Activated T-cell treated with anti-CD3 and anti-CD28 coated beads, Interleukin-2, amount 50 U/mL, for 72 hours (primary cell): ENCODE results near the gene SLC12A6. TPM values are rescaled to one million over a fixed set of nuclear protein-coding genes. Genes with fewer than 3 reads are reported as not detected.

Experiments used
- ATAC-seq, 2 donors: fragments of 150-1000 bp; cut with Tn5 transposase; replicated peaks in 1 of 2; 2 replicates each; pipeline ENCODE4 v1.10.0; 2021; ENCODE audit warnings: moderate library complexity in 2 of 2, mild to moderate bottlenecking in 1 of 2
- DNase-seq, 2 donors: peaks; one replicate each; pipeline ENCODE4 v3.0.0; 2021 to 2022; ENCODE audit warnings: mixed read lengths in 1 of 2
- H3K27ac Mint-ChIP-seq: one replicate; pipeline ENCODE4 v1.8.0; 2022; ENCODE audit warnings: mild to moderate bottlenecking, moderate library complexity, mixed read lengths
- H3K27me3 Mint-ChIP-seq: one replicate; pipeline ENCODE4 v1.8.0; 2022; ENCODE audit warnings: low read depth, mixed read lengths
- H3K36me3 Mint-ChIP-seq, 2 donors: one replicate each; pipeline ENCODE4 v1.8.0; 2022; ENCODE audit warnings: mixed read lengths in 2 of 2, mild to moderate bottlenecking in 1 of 2; ENCODE audit not compliant: insufficient read depth in 2 of 2
- H3K4me1 Mint-ChIP-seq: one replicate; pipeline ENCODE4 v1.8.0; 2022; ENCODE audit warnings: low read depth, mixed read lengths
- H3K4me3 Mint-ChIP-seq, 2 donors: one replicate each; pipeline ENCODE4 v1.8.0; 2022; ENCODE audit warnings: mild to moderate bottlenecking in 2 of 2, mixed read lengths in 2 of 2, moderate library complexity in 2 of 2
- H3K9me3 Mint-ChIP-seq, 2 donors: one replicate each; pipeline ENCODE4 v1.8.0; 2022; ENCODE audit warnings: mixed read lengths in 2 of 2
- total RNA-seq, 2 donors: library from RNA; stranded (reverse); gene quantifications; one replicate each; pipeline ENCODE4 v1.2.3, GENCODE V29; 2022

The SLC12A6 gene
- total RNA-seq, 2 donors from 2014 or later, result 25.0 to 31.3 TPM

GRCh38 chr15:34334672-34335071 lies 2.9 kb downstream of the SLC12A6 start:
- ATAC-seq, result no peak
- Mint-ChIP-seq H3K9me3 (no peaks in the 10 kb centered on the region), H3K4me3 (peak overlapping the region; percentile 94 to 96), H3K36me3 (peaks cover 0 to under 1% of the 10 kb centered on the region in 2 donors), H3K4me1 (peaks cover 80% of the 10 kb centered on the region), H3K27me3 (no peaks in the 10 kb centered on the region), H3K27ac (peak overlapping the region; percentile 94)
- no peak for DNase-seq

GRCh38 chr15:34332553-34333120 lies 4.9 kb downstream of the SLC12A6 start:
- no peaks in the 10 kb centered on the region for H3K36me3 Mint-ChIP-seq
- no peak for DNase-seq
- H3K27ac Mint-ChIP-seq, result peak overlapping the region; percentile 86
- peak overlapping the region; percentile 27 to 96 for H3K4me3 Mint-ChIP-seq
- H3K4me1 Mint-ChIP-seq, result peaks cover 92% of the 10 kb centered on the region
- no peak for ATAC-seq
- H3K9me3 Mint-ChIP-seq, result no peaks in the 10 kb centered on the region
- no peaks in the 10 kb centered on the region for H3K27me3 Mint-ChIP-seq

DNA sequence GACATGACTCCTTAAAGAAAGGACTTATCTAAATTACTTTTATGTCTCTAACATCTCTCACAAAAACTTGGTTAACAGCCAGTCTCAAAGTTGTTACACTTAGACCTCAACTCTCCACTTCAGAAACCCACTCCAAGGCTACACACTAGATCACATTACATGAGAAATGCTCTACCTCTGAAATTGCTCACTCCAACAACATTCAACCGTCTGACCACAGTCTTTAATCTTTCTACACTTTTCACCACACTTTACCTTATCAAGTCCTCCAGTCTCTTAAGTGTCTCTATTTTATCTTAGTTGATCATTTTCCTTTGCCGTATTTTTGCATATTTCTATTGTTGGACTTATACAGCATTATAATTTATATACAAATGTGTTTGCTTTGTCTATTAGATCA lies 5.8 kb downstream of the SLC12A6 start:
- Mint-ChIP-seq H3K36me3 (no peaks in the 10 kb centered on the region), H3K27ac (peak overlapping the region; percentile 86), H3K4me1 (peaks cover 97% of the 10 kb centered on the region), H3K4me3 (peak overlapping the region; percentile 16 to 27), H3K9me3 (no peaks in the 10 kb centered on the region), H3K27me3 (no peaks in the 10 kb centered on the region)
- peak in 1 of 2 donors; percentile 11 for DNase-seq
- ATAC-seq, result peak; percentile 69 to 79

DNA sequence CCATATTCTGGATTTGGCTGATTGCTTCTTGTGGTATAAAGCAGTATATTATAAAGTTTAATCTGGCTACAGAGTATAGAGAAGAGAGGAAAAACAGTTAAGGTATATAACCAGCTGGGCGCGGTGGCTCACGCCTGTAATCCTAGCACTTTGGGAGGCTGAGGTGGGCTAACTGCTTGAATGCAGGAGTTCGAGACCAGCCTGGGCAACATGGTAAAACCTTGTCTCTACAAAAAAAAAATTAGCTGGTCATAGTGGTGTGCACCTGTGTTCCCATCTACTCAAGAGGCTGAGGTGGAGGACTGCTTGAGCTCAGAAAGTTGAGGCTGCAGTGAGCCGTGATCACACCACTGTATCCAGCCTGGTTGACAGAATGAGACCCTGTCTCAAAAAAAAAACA lies 7.3 kb downstream of the SLC12A6 start:
- Mint-ChIP-seq H3K27me3 (no peaks in the 10 kb centered on the region), H3K9me3 (no peaks in the 10 kb centered on the region), H3K4me1 (peaks cover 93% of the 10 kb centered on the region), H3K27ac (peak overlapping the region; percentile 44), H3K4me3 (peak overlapping the region; percentile 35 to 38), H3K36me3 (no peaks in the 10 kb centered on the region)
- ATAC-seq, result no peak
- DNase-seq, result no peak

DNA sequence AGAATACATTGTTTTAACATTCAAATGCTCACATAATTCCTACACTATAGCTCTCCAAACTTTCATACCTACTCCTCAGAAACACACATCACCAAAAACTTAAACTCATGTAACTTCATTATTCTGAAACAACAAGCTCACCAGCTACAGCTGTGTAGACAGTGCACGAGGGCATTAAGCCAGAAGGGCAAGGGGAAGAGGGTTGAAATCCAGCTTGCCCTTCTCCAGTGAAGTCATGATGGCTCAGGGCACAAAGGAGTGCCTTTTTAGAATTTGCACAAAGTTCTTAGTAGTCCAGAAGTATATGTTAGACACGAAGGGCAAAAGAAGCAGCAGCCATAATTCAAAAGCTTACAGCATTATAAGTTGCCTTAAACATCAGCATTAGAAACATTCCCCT lies 8.6 kb downstream of the SLC12A6 start:
- H3K4me3 Mint-ChIP-seq, result peak overlapping the region; percentile 47 to 79
- H3K9me3 Mint-ChIP-seq, result no peaks in the 10 kb centered on the region
- H3K27me3 Mint-ChIP-seq, result no peaks in the 10 kb centered on the region
- peaks cover 87% of the 10 kb centered on the region for H3K4me1 Mint-ChIP-seq
- H3K27ac Mint-ChIP-seq, result peak overlapping the region; percentile 10
- no peak for ATAC-seq
- H3K36me3 Mint-ChIP-seq, result no peaks in the 10 kb centered on the region
- DNase-seq, result no peak

DNA sequence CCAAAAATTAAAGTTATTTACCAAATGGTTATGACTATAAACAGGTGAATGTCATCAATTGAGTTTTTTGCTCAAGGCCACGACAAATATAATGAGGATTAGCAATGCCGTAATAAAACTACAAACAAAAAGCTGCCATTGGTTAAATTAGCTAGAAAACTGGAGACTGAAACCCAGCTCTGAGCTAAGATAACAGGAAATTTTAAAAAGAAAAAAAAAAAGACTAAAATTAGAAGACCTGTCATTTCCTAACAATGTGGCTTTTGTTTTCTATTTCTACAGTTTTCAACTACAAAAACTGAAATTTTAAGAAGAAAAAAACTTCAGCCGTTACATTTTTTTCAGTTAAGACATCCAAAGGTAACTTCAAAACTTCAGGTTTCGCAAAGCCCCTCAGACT lies 9.7 kb downstream of the SLC12A6 start:
- Mint-ChIP-seq H3K27me3 (no peaks in the 10 kb centered on the region), H3K4me3 (peak overlapping the region; percentile 79 to 81), H3K9me3 (no peaks in the 10 kb centered on the region), H3K36me3 (peaks cover 0 to 1% of the 10 kb centered on the region in 2 donors), H3K27ac (peak overlapping the region; percentile 93), H3K4me1 (peaks cover 76% of the 10 kb centered on the region)
- no peak for ATAC-seq
- DNase-seq, result no peak

DNA sequence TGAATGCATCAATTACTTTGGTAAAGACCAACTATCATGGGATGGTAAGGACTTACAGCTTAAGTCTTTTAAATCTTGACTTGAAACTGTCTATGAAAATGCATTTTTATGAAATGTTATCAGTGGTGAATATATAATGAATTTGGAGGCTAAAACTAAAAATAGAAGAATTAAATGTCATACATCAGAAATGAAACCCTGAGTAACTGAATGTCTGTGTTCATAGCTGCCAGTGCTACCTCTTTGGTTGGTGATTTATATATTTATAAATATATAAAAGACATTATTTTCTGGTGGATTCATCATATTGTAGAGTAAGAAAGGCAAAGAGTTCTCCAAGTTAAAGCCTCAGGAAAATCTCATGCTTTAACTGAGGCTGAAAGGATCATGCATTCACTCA lies 12.2 kb downstream of the SLC12A6 start:
- Mint-ChIP-seq H3K27ac (peak overlapping the region; percentile 72), H3K27me3 (no peaks in the 10 kb centered on the region), H3K9me3 (no peaks in the 10 kb centered on the region), H3K36me3 (peaks cover 0 to 2% of the 10 kb centered on the region in 2 donors), H3K4me3 (peak overlapping the region in 1 of 2 donors; percentile 65), H3K4me1 (peaks cover 67% of the 10 kb centered on the region)
- ATAC-seq (no peak), DNase-seq (no peak)

DNA sequence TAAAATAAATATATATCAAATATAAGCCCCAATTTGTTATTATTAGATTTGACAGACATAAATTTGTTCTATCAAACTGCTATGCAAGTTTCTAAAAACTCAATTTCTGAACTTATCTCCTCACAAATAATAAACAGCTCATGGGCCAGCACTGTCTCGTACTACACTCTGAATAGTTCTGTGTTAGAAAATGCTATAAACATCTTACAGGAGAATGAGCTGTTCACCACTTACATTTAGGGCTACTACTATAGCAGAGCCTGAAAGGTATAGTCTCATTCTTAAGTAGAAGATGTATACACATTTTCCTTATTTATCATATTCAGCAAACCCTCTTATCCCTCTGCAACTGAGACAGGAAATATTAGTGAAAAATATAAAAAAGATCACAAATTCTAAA lies 12.6 kb downstream of the SLC12A6 start:
- no peak for DNase-seq
- Mint-ChIP-seq H3K36me3 (peaks cover 0 to 2% of the 10 kb centered on the region in 2 donors), H3K27me3 (no peaks in the 10 kb centered on the region), H3K27ac (peak overlapping the region; percentile 72), H3K4me1 (peaks cover 67% of the 10 kb centered on the region), H3K9me3 (no peaks in the 10 kb centered on the region), H3K4me3 (peak overlapping the region in 1 of 2 donors; percentile 40)
- ATAC-seq, result no peak

- H3K27ac Mint-ChIP-seq, result peak overlapping the region; percentile 79
- peaks cover 0 to 3% of the 10 kb centered on the region in 2 donors for H3K36me3 Mint-ChIP-seq
- DNase-seq (no peak), ATAC-seq (no peak)
- H3K9me3 Mint-ChIP-seq, result no peaks in the 10 kb centered on the region
- no peaks in the 10 kb centered on the region for H3K27me3 Mint-ChIP-seq
- H3K4me3 Mint-ChIP-seq, result no peak overlapping the region
- peaks cover 65% of the 10 kb centered on the region for H3K4me1 Mint-ChIP-seq
Observed at GRCh38 chr15:34323217-34323616, 14.4 kb downstream of the SLC12A6 start.

DNA sequence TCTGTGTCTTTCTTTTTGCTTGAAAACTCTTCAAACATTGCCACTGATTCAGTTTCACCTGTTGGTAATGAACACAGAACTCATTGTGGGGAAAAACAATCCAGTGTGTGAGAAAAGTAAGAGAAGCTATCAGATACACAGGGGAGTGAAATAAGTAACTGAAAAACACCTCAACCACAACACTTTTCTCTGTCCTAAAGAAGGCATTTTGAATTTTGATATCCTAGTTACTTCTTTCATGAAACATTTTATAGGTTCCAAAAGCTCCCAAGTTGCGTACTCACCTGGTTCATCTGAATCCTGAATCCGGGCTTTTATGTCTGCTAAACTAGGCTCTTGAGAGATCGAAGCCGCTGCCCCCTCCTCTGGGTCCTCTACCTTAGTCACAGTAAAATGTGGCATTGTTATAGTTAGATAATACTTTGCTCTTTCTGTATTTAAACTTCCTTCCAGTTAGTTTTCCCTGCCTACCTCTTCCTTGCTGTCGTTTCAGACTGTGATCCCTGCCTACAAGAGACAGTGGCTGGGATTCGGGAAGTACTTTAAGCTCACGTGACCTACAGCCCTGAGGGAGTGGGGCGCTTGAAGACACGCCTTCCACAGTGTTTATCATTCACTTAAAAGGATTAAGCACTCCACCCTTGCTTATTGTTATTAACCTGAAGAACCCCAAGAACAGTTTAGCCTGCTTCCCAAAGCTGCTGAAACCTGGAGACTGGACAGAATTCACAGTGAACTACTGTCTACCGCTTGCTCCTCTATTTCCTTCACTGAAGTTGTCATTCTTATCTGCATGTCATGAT lies 19.1 kb downstream of the SLC12A6 start:
- H3K4me1 Mint-ChIP-seq, result peaks cover 70% of the 10 kb centered on the region
- DNase-seq (peak; percentile 27 to 29), ATAC-seq (peak; percentile 80 to 81)
- peak overlapping the region; percentile 90 to 96 for H3K4me3 Mint-ChIP-seq
- peak overlapping the region; percentile 99 for H3K27ac Mint-ChIP-seq
- H3K36me3 Mint-ChIP-seq, result peaks cover 3 to 6% of the 10 kb centered on the region in 2 donors
- H3K27me3 Mint-ChIP-seq, result no peaks in the 10 kb centered on the region
- H3K9me3 Mint-ChIP-seq, result no peaks in the 10 kb centered on the region

- H3K27ac Mint-ChIP-seq, result peak overlapping the region; percentile 54
- H3K4me1 Mint-ChIP-seq, result peaks cover 64% of the 10 kb centered on the region
- no peaks in the 10 kb centered on the region for H3K27me3 Mint-ChIP-seq
- H3K36me3 Mint-ChIP-seq, result peaks cover 6 to 8% of the 10 kb centered on the region in 2 donors
- no peaks in the 10 kb centered on the region for H3K9me3 Mint-ChIP-seq
- ATAC-seq (no peak), DNase-seq (no peak)
- peak overlapping the region; percentile 27 to 32 for H3K4me3 Mint-ChIP-seq
Observed at GRCh38 chr15:34314491-34315490, 22.8 kb downstream of the SLC12A6 start.

DNA sequence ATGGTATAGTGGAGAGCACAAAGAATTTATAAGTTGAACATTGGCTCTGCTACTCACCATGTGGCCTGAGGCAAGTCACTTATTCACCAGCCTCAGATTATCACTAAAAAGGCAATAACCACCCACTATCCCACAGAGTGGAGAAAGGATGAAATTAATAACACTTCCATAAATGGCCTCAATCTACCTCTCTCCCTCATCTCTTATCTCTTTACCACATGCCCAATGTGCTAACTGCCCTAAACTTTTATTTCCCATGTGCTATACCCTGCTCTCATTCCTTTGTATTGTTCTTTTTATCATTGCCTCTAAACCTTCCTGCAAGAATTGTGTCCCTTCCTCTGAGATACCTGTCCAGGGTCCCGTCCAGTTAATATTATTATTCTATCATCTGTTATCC lies 26.0 kb downstream of the SLC12A6 start:
- Mint-ChIP-seq H3K9me3 (no peaks in the 10 kb centered on the region), H3K4me3 (no peak overlapping the region), H3K4me1 (peaks cover 55% of the 10 kb centered on the region), H3K27ac (no peak overlapping the region), H3K27me3 (no peaks in the 10 kb centered on the region), H3K36me3 (peaks cover 6 to 13% of the 10 kb centered on the region in 2 donors)
- ATAC-seq (no peak), DNase-seq (no peak)

GRCh38 chr15:34304613-34305012 lies 33.0 kb downstream of the SLC12A6 start:
- peaks cover 35% of the 10 kb centered on the region for H3K4me1 Mint-ChIP-seq

More at GRCh38 chr15:34304613-34305012, 33.0 kb downstream of the SLC12A6 start:
- Mint-ChIP-seq H3K9me3 (no peaks in the 10 kb centered on the region), H3K27ac (no peak overlapping the region), H3K4me3 (no peak overlapping the region), H3K27me3 (no peaks in the 10 kb centered on the region), H3K36me3 (peaks cover 2 to 4% of the 10 kb centered on the region in 2 donors)
- ATAC-seq, result no peak
- DNase-seq, result no peak
